ENCODE data around the gene SLC7A1. TPM values are rescaled to one million over a fixed set of nuclear protein-coding genes. Genes with fewer than 3 reads are reported as not detected.

SLC7A1 gene
- total RNA-seq, 1 donor from 2014 or later = 43.2 TPM

DNA sequence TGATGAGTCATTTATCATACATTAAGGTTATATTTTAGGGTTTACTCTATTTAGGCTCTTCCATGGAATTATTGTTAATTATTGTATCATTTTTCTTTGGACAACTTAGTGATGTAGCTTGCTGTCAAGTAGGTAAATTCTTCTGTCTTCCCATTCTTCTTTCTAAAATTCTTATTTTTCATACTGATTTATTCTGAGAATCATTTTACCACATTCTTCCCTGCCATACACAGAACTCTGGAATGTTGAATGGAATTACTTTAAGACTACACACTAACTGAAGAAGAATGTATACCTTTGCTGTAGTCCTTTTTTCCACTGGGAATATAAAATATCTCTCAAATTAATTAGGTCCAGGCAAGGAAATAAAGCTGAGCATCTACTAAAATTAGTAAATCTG is 24.5 kb upstream of the SLC7A1 start:
- DNase-seq (ENCODE audit: extremely low spot score in 2 of 2) = no peak
- intact Hi-C loops (cut with DNase I) = no loop called here

GRCh38 chr13:29613101-29613500 is 17.6 kb upstream of the SLC7A1 start:
- Histone ChIP-seq H3K9me3 (no peaks in the 10 kb centered on the region), H3K27me3 (no peaks in the 10 kb centered on the region), H3K4me1 (no peaks in the 10 kb centered on the region), H3K27ac (no peak overlapping the region), H3K36me3 (no peaks in the 10 kb centered on the region), H3K4me3 (no peak overlapping the region)
- DNase-seq (ENCODE audit: extremely low spot score in 2 of 2) = no peak
- TF ChIP-seq POLR2AphosphoS5 (IDR thresholded peaks at IDR 0.05; ENCODE audit: insufficient read depth in 1 of 2, low read depth in 1 of 2) = no peak
- TF ChIP-seq CTCF (IDR thresholded peaks at IDR 0.05) = no peak
- no peak for TF ChIP-seq POLR2A (IDR thresholded peaks at IDR 0.05)
- intact Hi-C loops (cut with DNase I) = no loop called here

More for the DNA sequence above, 24.5 kb upstream of the SLC7A1 start:
- Histone ChIP-seq H3K36me3 (no peaks in the 10 kb centered on the region), H3K27me3 (no peaks in the 10 kb centered on the region), H3K27ac (no peak overlapping the region), H3K9me3 (no peaks in the 10 kb centered on the region), H3K4me1 (no peaks in the 10 kb centered on the region), H3K4me3 (no peak overlapping the region)
- TF ChIP-seq POLR2A (IDR thresholded peaks at IDR 0.05) (no peak), CTCF (IDR thresholded peaks at IDR 0.05) (no peak), POLR2AphosphoS5 (IDR thresholded peaks at IDR 0.05; ENCODE audit: insufficient read depth in 1 of 2, low read depth in 1 of 2) (no peak)

DNA sequence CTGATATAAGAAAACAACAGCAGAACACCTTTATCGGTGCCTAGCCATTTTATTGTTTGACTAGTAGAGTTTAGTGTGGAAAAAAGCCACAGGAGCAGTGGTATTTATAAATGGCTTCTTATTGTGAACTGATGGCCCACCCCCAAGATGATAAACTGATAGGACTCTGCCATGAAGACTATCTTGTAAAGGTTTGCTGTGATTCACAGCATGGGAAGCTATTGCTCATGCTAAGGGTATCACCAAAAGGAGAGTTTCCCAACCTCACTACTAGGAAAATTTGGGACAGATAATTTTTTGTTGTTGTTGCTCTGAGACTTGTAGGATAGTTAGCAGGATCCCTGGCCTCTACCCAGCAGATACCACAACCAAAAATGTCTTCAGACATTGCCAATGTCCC is 12.0 kb upstream of the SLC7A1 start:
- DNase-seq (ENCODE audit: extremely low spot score in 2 of 2) = no peak
- Histone ChIP-seq H3K4me1 (no peaks in the 10 kb centered on the region), H3K9me3 (no peaks in the 10 kb centered on the region), H3K27me3 (no peaks in the 10 kb centered on the region), H3K4me3 (no peak overlapping the region), H3K27ac (no peak overlapping the region), H3K36me3 (no peaks in the 10 kb centered on the region)
- TF ChIP-seq POLR2A (IDR thresholded peaks at IDR 0.05) = no peak
- no peak for TF ChIP-seq CTCF (IDR thresholded peaks at IDR 0.05)
- TF ChIP-seq POLR2AphosphoS5 (IDR thresholded peaks at IDR 0.05; ENCODE audit: insufficient read depth in 1 of 2, low read depth in 1 of 2) = no peak
- intact Hi-C loops (cut with DNase I) = no loop called here

GRCh38 chr13:29605860-29606526 is 10.5 kb upstream of the SLC7A1 start:
- no peak for DNase-seq (ENCODE audit: extremely low spot score in 2 of 2)
- intact Hi-C loops (cut with DNase I) = no loop called here
- TF ChIP-seq POLR2A (IDR thresholded peaks at IDR 0.05) (no peak), CTCF (IDR thresholded peaks at IDR 0.05) (no peak), POLR2AphosphoS5 (IDR thresholded peaks at IDR 0.05; ENCODE audit: insufficient read depth in 1 of 2, low read depth in 1 of 2) (no peak)
- Histone ChIP-seq H3K9me3 (no peaks in the 10 kb centered on the region), H3K4me3 (no peak overlapping the region), H3K36me3 (no peaks in the 10 kb centered on the region), H3K27ac (no peak overlapping the region), H3K4me1 (no peaks in the 10 kb centered on the region), H3K27me3 (no peaks in the 10 kb centered on the region)

GRCh38 chr13:29598321-29598720 is 2.8 kb upstream of the SLC7A1 start:
- DNase-seq (ENCODE audit: extremely low spot score in 2 of 2) = no peak
- H3K27ac ChIP-seq = no peak overlapping the region
- intact Hi-C loops (cut with DNase I) = no loop called here

More at GRCh38 chr13:29598321-29598720, 2.8 kb upstream of the SLC7A1 start:
- peaks cover 16% of the 10 kb centered on the region for H3K4me1 ChIP-seq
- TF ChIP-seq CTCF (IDR thresholded peaks at IDR 0.05) (no peak), POLR2AphosphoS5 (IDR thresholded peaks at IDR 0.05; ENCODE audit: insufficient read depth in 1 of 2, low read depth in 1 of 2) (no peak), POLR2A (IDR thresholded peaks at IDR 0.05) (no peak)
- H3K27me3 ChIP-seq = no peaks in the 10 kb centered on the region
- H3K9me3 ChIP-seq = no peaks in the 10 kb centered on the region
- no peaks in the 10 kb centered on the region for H3K36me3 ChIP-seq
- H3K4me3 ChIP-seq = no peak overlapping the region

Measured in vagina (tissue), 2 donors.